Measurements from ENCODE around the gene MYB. TPM values are rescaled to one million over a fixed set of nuclear protein-coding genes. Genes with fewer than 3 reads are reported as not detected.

MYB gene
- total RNA-seq, 1 experiment from 2014 or later, result 6.1 TPM

- TF ChIP-seq MXD4 (CRISPR knock-in tag; IDR thresholded peaks at IDR 0.05; ENCODE audit: borderline replicate concordance), result no peak
- no peak for TF ChIP-seq ATF6 (CRISPR knock-in tag; IDR thresholded peaks at IDR 0.05)
- TF ChIP-seq ZBTB21 (CRISPR knock-in tag; IDR thresholded peaks at IDR 0.05; ENCODE audit: borderline replicate concordance), result no peak
These were observed 7.1 kb upstream of the MYB start (continued) for GRCh38 chr6:135173989-135174484.

- peaks cover 4% of the 10 kb centered on the region for H3K4me1 Mint-ChIP-seq
- H3K9me3 Mint-ChIP-seq, result peaks cover 3% of the 10 kb centered on the region; the same call in 1 of the 2 replicates
- POLR2A ChIA-PET, result no interaction called here
- TF ChIP-seq ZNF138 (CRISPR knock-in tag; conservative IDR thresholded peaks at IDR 0.05) (no peak), NR1H2 (CRISPR knock-in tag; IDR thresholded peaks at IDR 0.05) (no peak), ZMAT4 (CRISPR knock-in tag; IDR thresholded peaks at IDR 0.05) (no peak), MYBL2 (CRISPR knock-in tag; IDR thresholded peaks at IDR 0.05) (no peak), RELA (CRISPR knock-in tag; IDR thresholded peaks at IDR 0.05; ENCODE audit: borderline replicate concordance) (no peak), MLX (CRISPR knock-in tag; IDR thresholded peaks at IDR 0.05) (no peak), GABPB1 (CRISPR knock-in tag; IDR thresholded peaks at IDR 0.05) (no peak), NFATC4 (CRISPR knock-in tag; IDR thresholded peaks at IDR 0.05) (no peak), MXD4 (CRISPR knock-in tag; IDR thresholded peaks at IDR 0.05; ENCODE audit: borderline replicate concordance) (no peak), AFF4 (CRISPR knock-in tag; IDR thresholded peaks at IDR 0.05; ENCODE audit: borderline replicate concordance) (no peak), E2F4 (CRISPR knock-in tag; IDR thresholded peaks at IDR 0.05; ENCODE audit: borderline replicate concordance, low read depth) (no peak), ZNF121 (CRISPR knock-in tag; IDR thresholded peaks at IDR 0.05) (no peak), ZNF423 (CRISPR knock-in tag; IDR thresholded peaks at IDR 0.05) (no peak), ZNF396 (CRISPR knock-in tag; IDR thresholded peaks at IDR 0.05; ENCODE audit: borderline replicate concordance) (no peak)
- TF ChIP-seq, protein P1, sequence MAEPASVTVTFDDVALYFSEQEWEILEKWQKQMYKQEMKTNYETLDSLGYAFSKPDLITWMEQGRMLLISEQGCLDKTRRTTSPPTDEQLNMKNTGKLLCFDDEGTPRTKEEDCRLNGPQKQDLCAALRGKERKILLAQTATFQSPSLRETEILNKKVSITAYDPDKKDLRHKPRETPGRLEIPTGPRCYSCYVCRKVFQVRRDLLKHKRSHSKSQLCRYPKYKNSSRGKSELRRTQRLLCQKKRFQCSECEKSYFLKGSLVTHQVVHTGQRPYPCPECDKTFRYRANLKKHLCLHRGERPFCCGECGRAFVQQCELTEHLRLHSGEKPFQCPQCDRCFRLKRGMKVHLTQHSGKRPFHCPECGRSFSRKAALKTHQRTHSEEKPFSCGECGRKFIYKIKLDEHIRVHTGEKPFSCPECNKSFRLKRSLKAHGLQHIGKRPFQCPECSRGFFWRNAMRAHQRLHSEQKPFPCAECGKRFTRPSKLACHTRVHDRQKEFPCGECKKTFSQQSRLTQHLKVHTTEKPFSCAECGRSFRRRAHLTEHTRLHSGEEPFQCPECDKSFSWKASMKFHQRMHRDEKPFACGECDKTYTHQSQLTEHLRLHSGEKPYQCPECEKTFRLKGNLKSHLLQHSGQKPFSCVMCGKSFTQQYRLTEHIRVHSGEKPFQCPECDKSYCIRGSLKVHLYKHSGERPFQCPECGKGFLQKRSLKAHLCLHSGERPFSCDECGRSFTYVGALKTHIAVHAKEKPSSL (CRISPR knock-in tag; conservative IDR thresholded peaks at IDR 0.05), result no peak
- TF ChIP-seq, protein P2, sequence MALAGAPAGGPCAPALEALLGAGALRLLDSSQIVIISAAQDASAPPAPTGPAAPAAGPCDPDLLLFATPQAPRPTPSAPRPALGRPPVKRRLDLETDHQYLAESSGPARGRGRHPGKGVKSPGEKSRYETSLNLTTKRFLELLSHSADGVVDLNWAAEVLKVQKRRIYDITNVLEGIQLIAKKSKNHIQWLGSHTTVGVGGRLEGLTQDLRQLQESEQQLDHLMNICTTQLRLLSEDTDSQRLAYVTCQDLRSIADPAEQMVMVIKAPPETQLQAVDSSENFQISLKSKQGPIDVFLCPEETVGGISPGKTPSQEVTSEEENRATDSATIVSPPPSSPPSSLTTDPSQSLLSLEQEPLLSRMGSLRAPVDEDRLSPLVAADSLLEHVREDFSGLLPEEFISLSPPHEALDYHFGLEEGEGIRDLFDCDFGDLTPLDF (CRISPR knock-in tag; IDR thresholded peaks at IDR 0.05), result no peak
- TF ChIP-seq, protein P3, sequence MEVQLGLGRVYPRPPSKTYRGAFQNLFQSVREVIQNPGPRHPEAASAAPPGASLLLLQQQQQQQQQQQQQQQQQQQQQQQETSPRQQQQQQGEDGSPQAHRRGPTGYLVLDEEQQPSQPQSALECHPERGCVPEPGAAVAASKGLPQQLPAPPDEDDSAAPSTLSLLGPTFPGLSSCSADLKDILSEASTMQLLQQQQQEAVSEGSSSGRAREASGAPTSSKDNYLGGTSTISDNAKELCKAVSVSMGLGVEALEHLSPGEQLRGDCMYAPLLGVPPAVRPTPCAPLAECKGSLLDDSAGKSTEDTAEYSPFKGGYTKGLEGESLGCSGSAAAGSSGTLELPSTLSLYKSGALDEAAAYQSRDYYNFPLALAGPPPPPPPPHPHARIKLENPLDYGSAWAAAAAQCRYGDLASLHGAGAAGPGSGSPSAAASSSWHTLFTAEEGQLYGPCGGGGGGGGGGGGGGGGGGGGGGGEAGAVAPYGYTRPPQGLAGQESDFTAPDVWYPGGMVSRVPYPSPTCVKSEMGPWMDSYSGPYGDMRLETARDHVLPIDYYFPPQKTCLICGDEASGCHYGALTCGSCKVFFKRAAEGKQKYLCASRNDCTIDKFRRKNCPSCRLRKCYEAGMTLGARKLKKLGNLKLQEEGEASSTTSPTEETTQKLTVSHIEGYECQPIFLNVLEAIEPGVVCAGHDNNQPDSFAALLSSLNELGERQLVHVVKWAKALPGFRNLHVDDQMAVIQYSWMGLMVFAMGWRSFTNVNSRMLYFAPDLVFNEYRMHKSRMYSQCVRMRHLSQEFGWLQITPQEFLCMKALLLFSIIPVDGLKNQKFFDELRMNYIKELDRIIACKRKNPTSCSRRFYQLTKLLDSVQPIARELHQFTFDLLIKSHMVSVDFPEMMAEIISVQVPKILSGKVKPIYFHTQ (CRISPR knock-in tag; IDR thresholded peaks at IDR 0.05), result no peak
These were observed 5.0 kb upstream of the MYB start for GRCh38 chr6:135176058-135176457.

More at GRCh38 chr6:135176058-135176457, 5.0 kb upstream of the MYB start:
- ATAC-seq (no peak), DNase-seq (ENCODE audit: low spot score) (no peak)
- Mint-ChIP-seq H3K27ac (no peak overlapping the region), H3K27me3 (ENCODE audit: low read depth) (peaks cover 15% of the 10 kb centered on the region), H3K4me3 (no peak overlapping the region), H3K36me3 (no peaks in the 10 kb centered on the region)
- CTCF ChIA-PET, result interaction anchor here (1.1 kb wide), 1 partner anchor 13 kb away, joined by 6 read pairs; no protein-coding TSS in a partner anchor

All from WTC11 (cell line).